ENCODE results near the gene MOB3C.
A peak's percentile ranks its signal among the peaks of the same experiment; 100 is the strongest.

The MOB3C gene

DNA sequence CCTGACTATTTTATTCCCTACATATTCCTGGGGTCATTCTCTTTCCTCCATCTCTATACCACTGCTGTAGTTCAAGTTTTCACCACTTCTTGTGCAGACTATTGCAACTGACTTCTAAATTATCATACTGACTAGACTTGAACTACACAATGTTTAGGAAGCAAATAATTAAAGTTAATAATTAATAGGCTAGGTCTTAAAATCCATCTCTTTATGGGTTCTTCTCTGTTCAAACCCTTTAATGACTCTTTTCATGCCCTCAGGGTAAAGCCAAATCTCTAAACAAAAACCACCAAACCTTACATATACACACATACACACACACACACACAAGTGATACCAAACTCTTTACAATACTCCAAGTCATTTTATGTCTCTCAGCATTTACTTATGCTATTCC, 22.3 kb upstream of the MOB3C start:
- DNase-seq (ENCODE audit: low read depth): no peak

DNA sequence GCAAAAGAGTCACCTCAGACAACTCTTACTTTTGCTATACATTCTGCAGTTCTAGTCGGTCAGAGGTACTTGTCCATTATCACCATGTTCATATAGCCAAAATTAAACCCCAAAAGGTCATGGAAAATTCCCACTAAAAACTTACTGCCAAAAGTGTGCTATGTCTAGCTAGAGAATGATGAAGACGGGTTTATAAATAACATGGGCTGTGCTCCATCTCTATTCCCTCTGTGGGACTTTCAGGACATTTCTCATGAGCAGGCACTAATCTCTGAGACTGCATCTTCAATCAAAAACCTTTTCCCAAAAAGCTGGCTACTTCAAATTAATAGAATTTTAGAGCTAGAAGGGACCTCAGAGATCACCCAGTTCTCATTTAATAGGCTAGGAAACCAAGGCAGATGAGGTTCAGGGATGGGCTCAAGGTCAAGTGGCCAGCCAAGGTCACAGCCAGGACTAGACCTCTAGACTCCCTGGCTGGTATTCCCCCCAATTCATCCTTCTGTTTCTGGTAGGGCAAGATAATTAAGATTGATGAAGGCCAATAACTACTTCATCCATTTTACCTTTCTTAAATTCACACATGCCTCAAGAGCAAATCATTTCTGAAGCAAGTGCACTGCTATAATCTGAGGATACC, 21.0 kb upstream of the MOB3C start:
- DNase-seq (ENCODE audit: low read depth): no peak

DNA sequence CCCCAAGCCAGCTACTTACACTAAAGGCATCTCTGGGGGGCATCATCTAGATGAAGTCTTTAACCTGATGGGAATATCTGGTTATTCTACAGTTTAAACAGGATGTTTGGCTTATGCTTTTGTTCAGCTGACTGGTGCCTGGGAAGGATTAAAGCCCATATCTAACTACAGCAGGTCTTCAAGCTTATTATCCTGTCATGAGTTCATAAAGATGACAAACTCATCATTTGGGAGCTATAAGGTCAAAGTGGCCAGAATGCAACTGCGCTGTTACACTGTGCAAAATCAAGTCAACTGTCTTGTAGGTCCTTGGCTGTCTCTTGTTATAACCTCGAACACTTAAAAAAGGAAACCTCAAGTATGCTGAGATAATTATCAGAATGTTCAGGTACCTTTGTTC, 18.6 kb upstream of the MOB3C start:
- DNase-seq (ENCODE audit: low read depth): no peak

DNA sequence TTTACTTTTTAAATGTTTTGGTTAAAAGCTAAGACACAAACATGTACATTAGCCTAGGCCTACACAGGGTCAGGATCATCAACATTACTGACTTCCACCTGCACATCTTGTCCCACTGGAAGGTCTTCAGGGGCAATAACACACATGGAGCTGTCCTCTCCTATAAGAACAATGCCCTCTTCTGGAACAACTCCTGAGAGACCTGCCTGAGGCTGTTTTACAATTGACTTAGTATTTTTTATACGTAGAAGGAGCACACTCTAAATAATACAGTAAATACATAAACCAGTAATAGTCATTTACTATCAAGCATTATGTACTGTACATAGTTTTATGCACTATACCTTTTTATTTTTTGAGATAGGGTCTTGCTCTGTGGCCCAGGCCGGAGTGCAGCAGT, 14.1 kb upstream of the MOB3C start:
- DNase-seq (ENCODE audit: low read depth): no peak

DNA sequence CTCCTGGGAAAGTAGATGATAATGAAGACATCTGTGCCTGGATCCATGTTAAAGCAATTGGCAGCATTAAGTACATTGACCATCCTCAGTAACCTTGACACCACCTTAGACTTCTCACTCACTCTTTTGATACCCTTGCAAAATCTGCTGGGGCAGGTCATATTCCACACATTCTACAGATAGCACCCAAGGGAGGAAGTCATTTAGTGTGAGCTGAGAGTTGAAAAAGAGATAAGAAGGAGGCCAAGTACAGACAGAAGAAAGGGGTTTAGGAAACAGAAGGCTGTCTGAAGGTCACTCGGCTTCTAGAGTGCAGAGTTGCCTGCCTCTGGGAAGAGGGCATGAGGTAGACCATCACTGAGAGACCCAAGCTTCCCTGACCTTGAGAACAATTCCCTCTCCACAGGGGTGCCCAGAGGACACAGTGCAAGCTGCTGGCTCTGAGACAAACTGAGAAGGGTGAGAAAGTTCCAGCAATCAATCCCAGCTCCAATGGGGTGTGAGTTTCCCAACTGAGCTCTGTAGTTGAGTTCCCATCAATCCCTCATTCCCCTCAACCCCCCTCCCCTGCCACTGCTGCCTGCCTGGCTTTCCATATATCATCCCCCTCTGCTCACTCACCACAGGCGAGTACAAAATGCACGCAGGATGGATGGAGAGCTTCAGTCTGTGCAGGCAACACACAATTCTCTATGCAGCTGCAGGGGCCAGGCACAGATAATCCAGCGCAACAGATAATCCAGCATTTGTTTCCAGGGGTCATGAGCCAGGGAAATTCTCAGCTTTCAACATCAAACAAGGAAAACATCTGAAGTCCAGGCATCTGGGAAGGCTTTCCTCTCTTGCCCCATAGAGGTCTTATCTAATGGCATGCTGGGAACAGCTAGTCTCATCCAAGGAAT, 7.4 kb upstream of the MOB3C start:
- no peak for DNase-seq (ENCODE audit: low read depth)

DNA sequence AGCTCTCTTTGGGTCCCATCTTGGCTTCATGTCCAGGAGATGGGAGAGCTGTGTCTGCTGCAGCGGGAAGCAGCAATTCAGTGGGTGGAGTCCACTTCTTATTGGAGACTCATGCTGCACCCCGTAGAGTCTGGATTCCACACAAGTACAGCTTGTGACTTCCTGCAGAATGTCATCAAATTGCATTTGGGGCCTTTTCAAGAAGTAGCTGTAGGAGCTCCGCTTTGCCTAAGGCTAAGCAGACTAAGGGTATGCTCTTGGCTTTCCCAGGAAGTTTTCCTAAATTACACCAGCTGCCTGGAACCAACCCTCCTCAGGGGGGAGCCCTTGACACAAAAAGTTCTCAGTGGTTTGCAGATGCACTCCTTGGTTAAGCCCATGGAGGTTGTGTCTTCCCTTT, 5.7 kb upstream of the MOB3C start:
- DNase-seq (ENCODE audit: low read depth): peak; percentile 85

DNA sequence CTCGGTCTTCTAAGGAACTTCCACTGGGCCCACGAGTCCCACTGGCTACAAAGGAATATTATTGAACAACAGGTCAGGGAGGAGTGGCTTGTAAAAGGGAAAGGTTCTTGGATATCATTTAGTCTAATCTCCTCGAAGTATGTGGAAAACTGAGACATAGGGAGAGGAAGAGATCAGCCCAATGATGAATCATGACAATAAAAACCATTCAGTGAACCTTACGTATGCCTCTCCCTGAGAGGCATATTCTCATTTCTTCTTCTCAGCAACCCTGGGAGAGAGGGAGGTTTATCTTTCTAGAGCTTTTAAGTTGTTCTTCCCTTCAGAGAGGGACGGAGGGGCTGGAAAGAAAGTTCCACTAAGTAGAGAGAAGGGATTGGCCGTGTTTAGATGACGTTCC, 5.3 kb upstream of the MOB3C start:
- peak; percentile 69 for DNase-seq (ENCODE audit: low read depth)

DNA sequence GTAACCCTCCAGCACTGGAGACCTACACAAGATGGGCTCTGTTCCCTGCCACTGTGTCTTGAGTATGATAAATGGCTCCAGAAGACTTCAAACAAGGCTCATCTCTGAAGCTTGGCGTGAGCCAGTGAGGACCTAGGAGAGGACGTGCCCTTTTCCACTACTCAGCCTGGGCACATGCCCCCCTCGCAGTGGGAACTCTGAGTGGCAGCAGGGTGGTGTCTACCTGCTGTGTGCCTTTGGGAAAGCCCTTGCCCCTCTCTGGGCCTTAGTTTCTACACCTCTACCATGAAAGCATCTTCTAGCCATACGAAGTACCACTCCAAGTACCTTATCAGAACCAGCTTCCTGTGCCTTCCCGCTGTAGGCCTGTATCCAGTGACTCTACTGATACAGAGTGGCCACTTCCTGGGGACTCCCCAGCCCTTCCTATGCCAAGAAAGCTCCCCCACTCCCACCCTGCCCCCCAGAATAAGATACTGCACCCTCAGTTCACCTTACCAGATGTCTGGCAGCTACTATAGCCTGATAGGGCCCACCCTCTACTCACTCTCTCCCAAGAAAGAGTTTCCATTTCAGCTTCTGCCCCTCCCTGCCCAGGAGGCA, 3.1 kb upstream of the MOB3C start:
- no peak for DNase-seq (ENCODE audit: low read depth)

DNA sequence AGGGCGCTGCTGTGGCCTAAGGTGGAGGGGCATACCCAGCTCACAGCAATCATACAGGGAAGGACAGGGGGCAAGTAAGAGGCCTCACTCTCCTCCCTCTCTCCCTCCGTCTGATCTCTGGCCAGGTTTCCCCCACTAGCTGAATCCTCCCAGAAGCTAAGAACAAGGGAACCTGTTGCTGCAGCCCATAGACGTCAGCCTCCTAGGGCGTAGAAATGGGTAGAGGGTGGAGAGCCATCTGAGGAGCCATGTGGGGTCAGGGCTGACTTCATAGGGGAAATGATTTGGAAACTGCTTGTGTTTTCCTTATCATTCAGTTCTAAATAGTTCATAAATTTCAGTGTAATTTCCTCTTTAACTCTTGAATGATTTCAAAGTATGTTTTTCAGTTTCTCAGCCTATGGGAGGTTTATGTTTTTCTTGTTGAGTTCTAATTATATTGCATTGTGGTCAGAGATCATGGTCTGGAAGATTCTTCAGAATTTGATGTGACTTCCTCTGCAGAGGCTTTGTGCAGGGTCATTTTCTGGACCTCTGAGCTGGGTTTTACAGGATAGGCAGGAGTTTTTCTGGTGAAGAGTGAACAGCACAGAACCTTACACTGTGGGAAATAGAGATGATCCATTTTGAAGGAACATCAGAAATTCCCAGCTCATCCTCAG, 2.3 kb upstream of the MOB3C start:
- DNase-seq (ENCODE audit: low read depth): no peak

DNA sequence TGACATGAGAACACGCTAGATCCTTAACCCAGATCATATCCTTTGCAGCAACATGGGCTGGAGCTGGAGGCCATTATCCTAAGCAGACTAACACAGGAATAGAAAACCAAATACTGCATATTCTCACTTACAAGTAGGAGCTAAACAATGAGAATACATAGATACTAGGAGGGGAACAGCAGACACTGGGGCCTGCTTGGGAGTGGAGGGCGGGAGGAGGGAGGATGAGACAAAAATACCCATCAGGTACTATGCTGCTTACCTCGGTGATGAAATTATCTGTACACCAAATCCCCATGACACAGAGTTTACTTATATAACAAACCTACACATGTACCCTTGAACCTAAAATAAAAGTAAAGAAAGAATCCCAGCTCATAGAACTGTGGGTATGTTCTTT, 1.2 kb upstream of the MOB3C start:
- no peak for DNase-seq (ENCODE audit: low read depth)

DNA sequence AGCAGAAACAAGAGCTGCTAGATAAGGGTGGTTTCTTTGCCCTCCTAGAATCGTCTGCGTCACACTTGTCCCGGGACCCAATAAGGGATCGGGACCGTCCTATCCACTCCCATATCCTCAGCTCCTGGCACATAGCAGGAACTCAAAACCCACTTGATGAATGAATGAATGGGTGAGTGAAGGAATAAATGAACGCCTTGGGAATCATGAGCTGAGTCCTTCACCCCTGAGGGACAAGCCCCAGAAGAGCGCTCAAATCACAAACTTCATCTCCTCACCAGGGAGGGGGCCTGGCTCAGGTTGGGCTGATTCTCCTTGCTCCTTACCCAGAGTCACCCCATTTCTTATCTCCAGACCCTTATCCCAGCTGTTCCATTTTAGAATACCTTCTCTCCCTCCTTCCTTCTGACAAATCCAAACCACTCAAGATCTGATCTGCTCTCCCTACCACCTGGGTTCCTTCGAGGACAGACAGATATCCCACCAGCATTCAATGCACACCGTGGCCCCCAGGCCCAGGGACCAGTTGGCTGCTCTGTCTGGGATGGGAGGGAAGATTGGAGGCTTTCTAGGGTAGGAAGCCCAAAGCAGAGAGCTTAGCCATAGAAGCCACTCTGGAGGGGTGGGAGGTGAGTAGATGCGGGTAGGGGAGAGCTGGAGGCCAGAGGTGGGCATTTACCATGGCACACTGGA, 643 bp upstream of the MOB3C start:
- DNase-seq (ENCODE audit: low read depth): no peak

DNA sequence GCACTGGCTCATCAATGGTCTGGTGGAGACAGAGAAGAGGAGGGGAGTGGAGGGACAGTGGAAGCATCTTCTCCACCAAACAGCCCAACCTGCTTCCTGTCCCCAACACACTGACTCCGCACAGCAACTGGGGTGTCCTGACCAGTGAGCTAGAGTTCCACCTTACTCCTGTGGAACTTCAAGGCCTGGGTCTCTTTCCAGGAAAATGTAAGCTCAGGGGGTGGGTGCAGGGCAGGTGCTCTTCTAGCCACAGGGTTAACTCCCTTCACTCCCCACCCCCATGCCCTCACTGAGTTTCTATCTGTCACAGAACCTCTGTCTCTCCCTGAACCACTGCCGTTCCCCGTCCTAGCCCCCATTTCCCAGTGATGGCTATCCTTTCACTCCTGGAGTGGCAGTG, 876 bp downstream of the MOB3C start:
- peak; percentile 10 for DNase-seq (ENCODE audit: low read depth)

DNA sequence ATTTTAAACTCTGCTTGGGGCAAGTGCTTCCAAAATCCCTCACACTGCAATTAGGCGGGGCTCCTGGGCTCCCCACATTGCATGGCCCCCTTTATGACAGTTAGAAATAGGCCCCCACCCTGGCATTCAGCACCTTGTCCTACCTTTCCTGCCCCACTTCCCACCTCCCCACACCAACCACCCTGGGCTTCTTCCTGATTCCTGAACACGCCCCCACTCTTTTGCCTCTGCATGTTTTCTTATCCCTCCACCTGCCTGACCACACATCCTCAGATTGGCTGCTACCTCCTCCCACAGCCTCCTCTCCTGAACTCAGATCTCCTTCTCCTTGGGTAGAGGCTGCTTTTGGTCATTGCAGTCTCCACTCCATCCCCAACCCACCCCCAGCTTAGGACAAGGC, 1.5 kb downstream of the MOB3C start:
- no peak for DNase-seq (ENCODE audit: low read depth)

DNA sequence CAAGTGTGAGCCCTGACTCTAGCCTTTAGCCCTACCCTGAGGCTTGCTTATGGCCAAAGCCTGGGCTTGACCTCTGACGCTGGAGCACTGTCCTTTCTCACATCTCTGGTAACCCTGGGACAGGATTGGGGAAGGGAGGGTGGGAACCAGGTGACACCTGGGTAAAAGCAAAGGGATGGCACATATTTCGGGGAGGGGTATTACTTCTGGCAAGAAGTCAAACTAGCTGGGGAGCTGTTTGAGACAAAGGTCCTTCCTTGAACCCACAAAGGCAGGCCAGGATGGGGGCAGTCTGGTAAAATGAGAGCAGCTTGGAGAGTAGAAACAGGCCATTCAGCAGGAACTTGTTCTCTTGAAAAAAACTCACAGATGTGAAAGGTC, 2.0 kb downstream of the MOB3C start:
- no peak for DNase-seq (ENCODE audit: low read depth)

DNA sequence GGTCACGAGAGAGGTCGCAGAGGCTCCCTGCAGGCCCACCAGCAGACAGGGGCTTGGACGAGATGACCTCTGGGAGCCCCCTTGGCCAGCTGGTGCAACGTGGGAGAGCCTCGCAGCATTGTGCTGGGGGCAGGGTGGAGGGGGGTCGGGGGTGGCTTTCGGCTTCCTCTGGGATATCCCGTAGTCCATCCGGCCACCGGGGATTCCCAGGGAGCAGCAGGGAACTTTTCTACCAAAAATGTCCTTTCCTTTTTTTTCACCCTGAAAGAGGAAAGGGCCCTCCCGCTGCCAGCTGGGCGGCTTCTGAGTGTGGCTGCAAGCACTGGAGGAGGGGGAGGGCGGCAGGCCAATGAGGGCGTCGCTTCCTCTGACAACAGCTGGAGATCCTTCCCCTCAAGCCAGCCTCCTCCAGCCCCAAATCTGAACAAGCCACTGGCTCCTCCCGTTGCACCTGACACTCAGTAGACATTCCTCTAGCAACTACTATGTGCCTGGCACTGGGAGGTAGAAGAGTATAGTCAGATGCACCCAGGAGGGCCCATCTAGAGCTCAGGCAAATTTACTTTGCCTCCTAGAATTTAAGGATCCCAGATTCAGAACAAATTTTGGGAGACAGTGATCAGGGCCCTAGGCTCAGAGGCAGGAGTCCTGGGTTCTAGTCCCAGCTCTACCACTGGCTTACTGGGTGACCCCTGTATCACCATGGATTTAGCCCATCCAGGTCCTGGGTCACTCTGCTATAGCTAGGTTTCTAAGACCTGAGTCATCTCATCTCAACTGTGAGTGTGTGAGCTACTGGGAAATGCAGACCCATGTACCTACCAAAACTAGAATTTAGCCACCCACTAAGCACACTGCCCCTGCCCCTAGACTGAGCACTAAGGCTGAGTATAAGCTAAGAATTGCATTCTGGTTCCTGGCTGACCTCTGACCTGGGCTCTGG, 2.7 kb downstream of the MOB3C start:
- DNase-seq (ENCODE audit: low read depth): peak; percentile 80

DNA sequence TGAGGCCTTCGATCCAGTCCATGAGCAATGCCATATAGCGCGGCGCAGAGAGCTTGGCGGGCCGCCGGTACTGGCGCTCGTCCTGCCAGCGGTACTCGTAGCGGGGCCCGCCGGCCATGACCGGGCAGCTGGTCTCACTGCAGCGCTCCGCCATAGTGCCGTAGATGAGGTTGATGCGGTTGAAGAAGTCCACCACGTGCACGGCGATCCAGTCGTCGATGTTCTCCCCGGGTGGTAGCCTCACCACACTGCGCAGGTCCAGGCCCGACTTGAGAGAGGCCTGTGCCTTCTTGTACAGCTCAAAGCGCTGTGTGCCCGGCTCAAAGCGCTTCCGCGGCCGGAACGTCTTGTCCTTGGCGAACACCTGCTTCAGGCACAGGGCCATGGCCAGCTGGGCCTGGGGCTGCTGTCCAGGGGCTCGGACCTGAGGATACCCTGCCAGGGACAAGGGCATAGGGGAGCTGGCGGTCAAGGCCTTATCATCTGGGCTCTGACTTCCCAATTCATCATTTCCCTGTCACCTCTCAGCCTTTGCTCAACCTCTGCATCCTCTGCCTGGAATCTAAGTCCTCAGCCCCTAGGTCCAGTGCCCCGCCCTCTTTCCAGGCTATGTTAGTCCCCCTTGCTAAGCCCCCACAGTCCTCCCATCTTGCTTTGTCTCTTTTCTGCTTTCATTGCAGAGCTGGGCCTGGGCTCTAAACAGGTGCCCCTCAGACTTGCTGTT, 3.5 kb downstream of the MOB3C start:
- DNase-seq (ENCODE audit: low read depth): no peak

DNA sequence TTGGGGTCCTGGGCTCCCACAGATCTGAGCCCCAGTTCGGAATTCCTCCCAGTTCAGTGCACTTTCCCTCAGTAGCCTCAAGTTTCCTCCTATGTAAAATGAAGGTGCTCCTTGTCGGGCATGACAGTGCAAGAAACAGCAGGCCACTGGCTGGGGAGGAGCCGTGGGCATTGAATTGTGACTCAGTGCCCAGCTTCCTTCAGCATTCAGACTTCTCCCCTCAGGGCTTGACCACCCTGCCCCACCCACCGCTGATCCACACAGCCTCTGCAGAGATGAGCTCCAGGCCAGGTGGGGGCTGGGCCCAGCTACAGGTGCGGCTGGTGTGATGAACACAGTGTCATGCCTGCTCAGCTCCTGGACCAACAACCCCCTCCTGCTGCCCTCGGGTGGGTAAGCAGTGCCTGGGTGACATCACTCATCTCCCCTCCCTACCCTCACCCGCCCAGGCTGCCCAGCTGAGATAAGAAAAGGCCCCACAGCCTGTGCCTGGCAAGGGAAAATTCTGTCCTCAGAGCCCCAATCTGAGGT, 4.9 kb downstream of the MOB3C start:
- peak; percentile 59 for DNase-seq (ENCODE audit: low read depth)

DNA sequence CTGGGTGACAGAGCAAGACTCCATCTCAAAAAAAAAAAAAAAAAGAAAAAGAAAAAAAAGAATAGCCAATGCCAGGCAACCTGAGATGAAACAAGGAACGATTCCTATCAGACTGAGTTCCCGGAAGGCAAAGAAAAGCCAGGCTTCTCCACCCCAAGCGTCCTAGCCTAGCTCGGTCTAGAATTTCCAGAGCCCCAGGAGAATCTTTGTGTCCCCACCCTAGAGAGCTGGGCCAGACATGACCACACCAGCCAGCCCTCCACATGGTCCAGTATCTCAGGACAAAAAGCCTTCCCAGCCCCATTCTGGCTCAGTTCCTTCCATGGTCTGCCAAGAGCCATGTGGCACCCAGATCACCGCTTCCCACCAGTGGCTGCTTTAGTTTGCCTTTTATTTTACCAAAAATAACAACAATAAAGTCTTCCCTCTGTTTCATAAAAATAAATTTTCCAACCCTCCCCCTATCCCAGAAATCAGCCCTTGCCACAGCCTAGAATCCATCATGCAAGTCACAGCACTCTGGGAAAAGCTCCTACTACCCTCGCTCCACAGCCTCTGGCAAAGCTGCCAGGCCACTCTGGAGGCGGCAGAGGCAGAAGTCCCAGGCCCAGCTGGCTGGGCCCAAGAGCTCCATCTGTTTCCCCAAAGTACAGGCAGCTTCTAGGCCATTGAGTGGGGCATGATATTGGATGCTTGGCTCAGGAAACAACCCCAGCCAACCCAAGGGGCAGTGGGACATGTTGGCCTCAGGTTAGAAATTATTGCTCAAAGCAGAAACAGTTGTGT, 9.1 kb downstream of the MOB3C start:
- DNase-seq (ENCODE audit: low read depth): no peak

DNA sequence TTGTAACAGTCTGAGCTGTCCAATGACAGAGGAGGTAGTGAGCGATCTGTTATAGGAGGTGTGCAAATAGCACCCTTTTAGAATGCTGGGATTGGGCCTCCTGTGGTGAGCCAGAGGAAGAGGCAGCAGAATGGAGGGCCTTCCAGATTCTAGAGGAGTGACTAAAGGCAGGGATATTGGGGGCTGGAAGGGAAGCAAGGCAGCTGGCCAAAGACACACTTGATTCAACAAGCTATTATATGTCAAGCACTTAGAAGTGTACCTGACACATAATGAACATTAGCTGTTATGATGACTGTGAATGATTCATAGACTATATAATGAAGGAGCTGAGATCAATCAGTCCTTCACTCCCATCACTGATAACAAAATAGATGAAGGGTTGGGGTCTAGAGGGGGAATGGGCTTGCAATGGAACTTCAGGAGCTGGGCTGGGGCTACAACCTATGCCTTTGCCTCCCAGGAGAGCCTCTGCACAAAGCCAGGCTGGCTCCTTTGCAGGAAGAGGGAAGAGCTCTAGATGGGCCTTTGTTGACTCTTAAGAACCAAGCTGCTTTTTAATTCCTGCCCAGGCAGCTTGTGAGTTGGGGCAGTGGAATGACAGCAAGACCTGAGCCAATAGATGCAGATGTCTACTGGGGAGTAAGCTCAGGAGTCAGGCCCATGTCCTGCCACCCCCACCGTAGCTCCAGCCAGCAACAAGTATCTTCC, 10.2 kb downstream of the MOB3C start:
- peak; percentile 16 for DNase-seq (ENCODE audit: low read depth)
